Karpas-422 (cell line): ENCODE results near the gene PTPRN. TPM values are rescaled to one million over a fixed set of nuclear protein-coding genes. Genes with fewer than 3 reads are reported as not detected.
"Not testable (repeated sequence)": the region's sequence is repeated elsewhere in the genome, so short reads cannot be mapped to it uniquely, and the experiment has no call there.

ENCODE experiments used
- DNase-seq: peaks from one replicate; pipeline ENCODE4 v3.0.0-alpha.2; 2015
- H2AFZ ChIP-seq: fragments of 200-600 bp; sonication (generic); 2 replicates; pipeline ENCODE4 v1.6.1; 2014; ENCODE audit warnings: antibody characterized with exemption, low read length, mixed read lengths
- H3K27ac ChIP-seq: fragments of 200-600 bp; sonication (generic); 2 replicates; pipeline ENCODE4 v1.5.1; 2014; ENCODE audit warnings: mild to moderate bottlenecking, low read length, moderate library complexity
- H3K27me3 ChIP-seq: fragments of 200-600 bp; sonication (generic); 2 replicates; pipeline ENCODE4 v1.6.1; 2014; ENCODE audit warnings: low read length, mixed read lengths
- H3K36me3 ChIP-seq: fragments of 200-600 bp; sonication (generic); 2 replicates; pipeline ENCODE4 v1.6.1; 2014; ENCODE audit warnings: low read length, mixed read lengths; ENCODE audit not compliant: insufficient read depth
- H3K4me1 ChIP-seq: fragments of 200-600 bp; sonication (generic); 2 replicates; pipeline ENCODE4 v1.6.1; 2014; ENCODE audit warnings: mild to moderate bottlenecking, low read length, mixed read lengths
- H3K4me2 ChIP-seq: fragments of 200-600 bp; sonication (generic); 2 replicates; pipeline ENCODE4 v1.6.1; 2014; ENCODE audit warnings: low read length, low read depth, mild to moderate bottlenecking; ENCODE audit not compliant: poor library complexity, severe bottlenecking
- H3K4me3 ChIP-seq: fragments of 200-600 bp; sonication (generic); 2 replicates; pipeline ENCODE4 v1.5.1; 2014; ENCODE audit warnings: mild to moderate bottlenecking, antibody characterized with exemption, low read length, mixed read lengths
- H3K79me2 ChIP-seq: fragments of 200-600 bp; sonication (generic); 2 replicates; pipeline ENCODE4 v1.6.1; 2014; ENCODE audit warnings: mild to moderate bottlenecking, low read length, mixed read lengths
- H3K9ac ChIP-seq: fragments of 200-600 bp; sonication (generic); 2 replicates; pipeline ENCODE4 v1.6.0; 2014; ENCODE audit warnings: low read length
- H3K9me2 ChIP-seq: fragments of 200-600 bp; sonication (generic), shearing (Covaris generic); replicated peaks from 2 replicates; pipeline ENCODE4 v1.6.0; 2014; ENCODE audit warnings: mild to moderate bottlenecking, low read length, moderate library complexity; ENCODE audit not compliant: insufficient read depth
- H3K9me3 ChIP-seq: fragments of 300-700, 200-600 bp; sonication (generic); 2 replicates; pipeline ENCODE4 v1.6.1; 2014; ENCODE audit warnings: low read length, mixed read lengths
- H4K20me1 ChIP-seq: fragments of 200-600 bp; sonication (generic); 2 replicates; pipeline ENCODE4 v1.6.1; 2014; ENCODE audit warnings: mild to moderate bottlenecking, antibody characterized with exemption, low read length, low read depth; ENCODE audit not compliant: insufficient read depth
- total RNA-seq: library from RNA; depleted of rRNA; stranded (reverse); fragments of >200 nt; shearing (Covaris generic); gene quantifications from 2 replicates; pipeline ENCODE4 v1.2.3, GENCODE V29; 2014; ENCODE audit warnings: low replicate concordance

The PTPRN gene
- total RNA-seq, 1 experiment from 2014 or later: not detected

DNA sequence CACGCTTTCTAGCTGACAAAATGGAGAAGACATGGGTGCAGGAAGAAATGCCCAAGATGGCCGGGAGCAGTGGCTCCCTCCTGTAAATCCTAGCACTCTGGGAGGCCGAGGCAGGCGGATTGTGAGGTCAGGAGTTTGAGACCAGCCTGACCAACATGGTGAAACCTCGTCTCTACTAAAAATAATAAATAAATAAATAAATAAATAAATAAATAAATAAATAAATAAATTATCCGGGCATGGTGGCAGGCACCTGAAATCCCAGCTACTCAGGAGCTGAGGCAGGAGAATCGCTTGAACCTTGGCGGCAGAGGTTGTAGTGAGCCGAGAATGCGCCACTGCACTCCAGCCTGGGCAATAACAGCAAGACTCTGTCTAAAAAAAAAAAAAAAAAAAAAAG lies 50.3 kb downstream of the PTPRN start:
- peaks cover 13% of the 10 kb centered on the region for H3K4me1 ChIP-seq
- not testable (repeated sequence) for H3K27me3 ChIP-seq, H3K27ac ChIP-seq, H3K9me2 ChIP-seq, H3K36me3 ChIP-seq, H2AFZ ChIP-seq, DNase-seq, H3K79me2 ChIP-seq, H3K4me2 ChIP-seq, H3K9ac ChIP-seq, H3K4me3 ChIP-seq, H4K20me1 ChIP-seq, H3K9me3 ChIP-seq

DNA sequence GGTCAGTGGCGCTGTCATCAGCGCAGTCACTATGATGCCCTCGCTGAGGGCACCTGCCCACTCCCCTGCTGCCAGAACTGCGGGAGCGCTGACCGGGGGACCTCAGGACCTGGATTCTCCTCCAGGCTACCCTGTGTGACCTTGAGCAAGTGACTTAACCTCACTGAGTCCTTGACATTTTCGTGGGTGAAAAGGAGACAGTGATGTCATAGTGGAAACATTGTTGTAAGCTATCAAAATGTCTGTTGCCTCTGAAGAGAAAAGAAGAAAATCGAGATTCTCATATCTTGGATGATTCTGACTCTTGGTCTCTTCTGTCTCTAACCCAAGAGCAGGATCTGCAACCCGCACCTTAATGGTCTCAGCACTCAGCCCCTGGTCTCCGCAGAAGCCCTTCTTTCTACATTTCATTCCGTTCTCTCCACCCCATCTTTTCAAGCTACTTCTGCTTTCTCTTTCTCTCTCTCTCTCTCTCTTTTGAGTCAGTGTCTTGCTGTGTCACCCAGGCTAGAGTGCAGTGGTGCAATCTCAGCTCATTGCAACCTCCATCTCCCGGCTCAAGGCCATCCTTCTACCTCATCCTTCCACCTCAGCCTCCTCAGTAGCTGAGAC lies 54.5 kb downstream of the PTPRN start:
- Histone ChIP-seq H3K4me2 (peak overlapping the region; percentile 88), H3K36me3 (no peaks in the 10 kb centered on the region; the same call in 1 of the 2 replicates), H2AFZ (no peak overlapping the region), H3K27ac (no peak overlapping the region), H3K4me3 (peak overlapping the region; percentile 92), H3K79me2 (peaks cover 30% of the 10 kb centered on the region), H4K20me1 (peaks cover 23% of the 10 kb centered on the region; the same call in 1 of the 2 replicates), H3K9me3 (no peaks in the 10 kb centered on the region), H3K4me1 (peaks cover 49% of the 10 kb centered on the region), H3K9me2 (no peaks in the 10 kb centered on the region), H3K27me3 (no peaks in the 10 kb centered on the region), H3K9ac (peak overlapping the region; percentile 83)
- peak; percentile 58 for DNase-seq

DNA sequence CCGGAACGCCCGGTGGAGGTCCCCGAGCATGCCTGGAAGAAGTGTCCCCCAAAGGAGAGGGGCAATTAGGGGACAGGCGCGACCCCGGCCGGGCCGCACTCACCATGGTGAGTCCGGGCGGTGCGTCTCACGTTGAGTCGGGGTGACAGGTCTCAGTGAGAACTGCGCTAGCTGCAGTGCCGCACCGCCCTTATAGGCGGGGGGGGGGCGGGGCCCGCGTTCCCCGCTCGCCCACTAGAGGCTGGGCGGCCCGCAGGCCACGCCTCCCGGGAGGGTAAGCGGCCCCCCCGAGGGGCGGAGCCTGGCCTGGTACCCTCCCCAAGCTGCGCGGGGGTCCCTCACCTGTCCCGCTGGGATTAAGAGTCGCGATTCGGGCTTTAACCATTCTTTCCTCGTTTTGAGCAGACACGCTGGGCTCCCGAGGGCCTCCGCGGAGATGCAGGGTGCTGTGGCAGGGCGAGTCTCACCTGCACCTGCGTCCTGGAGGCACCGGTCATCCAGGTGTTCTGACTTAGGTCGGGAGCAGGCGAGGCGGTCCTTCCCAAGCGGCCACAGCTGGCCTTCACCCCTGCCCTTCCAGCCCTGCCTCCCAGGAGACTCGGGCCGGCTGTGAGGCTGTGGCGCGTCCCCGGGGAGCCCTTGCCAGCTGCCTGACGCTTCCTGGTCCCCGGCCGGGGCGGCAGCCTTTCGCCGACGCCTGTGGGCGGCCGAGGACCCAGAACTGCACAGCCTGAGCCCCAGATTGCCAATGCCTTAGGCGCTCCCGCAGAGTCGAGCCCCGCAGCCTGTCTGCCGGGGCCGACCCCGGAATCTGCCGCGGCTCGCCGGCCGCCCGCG lies 55.2 kb downstream of the PTPRN start, which contains the start of gene TUBA4A:
TUBA4A (minus strand) TSS at position 166 of the 837 bp plus-strand sequence; CDS start at position 106, 60 bp downstream.
- Histone ChIP-seq H3K79me2 (peaks cover 30% of the 10 kb centered on the region), H3K27me3 (no peaks in the 10 kb centered on the region), H3K27ac (peak within 1 kb of the TSS; percentile 71), H3K9me2 (no peaks in the 10 kb centered on the region), H3K4me3 (peak within 1 kb of the TSS; percentile 92), H3K36me3 (no peaks in the 10 kb centered on the region; the same call in 1 of the 2 replicates), H3K4me2 (peak within 1 kb of the TSS; percentile 88), H3K9me3 (no peaks in the 10 kb centered on the region), H4K20me1 (peaks cover 23% of the 10 kb centered on the region; the same call in 1 of the 2 replicates), H2AFZ (peak within 1 kb of the TSS; percentile 47; the same call in 1 of the 2 replicates), H3K9ac (peak within 1 kb of the TSS; percentile 83), H3K4me1 (peaks cover 56% of the 10 kb centered on the region)
- DNase-seq: peak; percentile 94

DNA sequence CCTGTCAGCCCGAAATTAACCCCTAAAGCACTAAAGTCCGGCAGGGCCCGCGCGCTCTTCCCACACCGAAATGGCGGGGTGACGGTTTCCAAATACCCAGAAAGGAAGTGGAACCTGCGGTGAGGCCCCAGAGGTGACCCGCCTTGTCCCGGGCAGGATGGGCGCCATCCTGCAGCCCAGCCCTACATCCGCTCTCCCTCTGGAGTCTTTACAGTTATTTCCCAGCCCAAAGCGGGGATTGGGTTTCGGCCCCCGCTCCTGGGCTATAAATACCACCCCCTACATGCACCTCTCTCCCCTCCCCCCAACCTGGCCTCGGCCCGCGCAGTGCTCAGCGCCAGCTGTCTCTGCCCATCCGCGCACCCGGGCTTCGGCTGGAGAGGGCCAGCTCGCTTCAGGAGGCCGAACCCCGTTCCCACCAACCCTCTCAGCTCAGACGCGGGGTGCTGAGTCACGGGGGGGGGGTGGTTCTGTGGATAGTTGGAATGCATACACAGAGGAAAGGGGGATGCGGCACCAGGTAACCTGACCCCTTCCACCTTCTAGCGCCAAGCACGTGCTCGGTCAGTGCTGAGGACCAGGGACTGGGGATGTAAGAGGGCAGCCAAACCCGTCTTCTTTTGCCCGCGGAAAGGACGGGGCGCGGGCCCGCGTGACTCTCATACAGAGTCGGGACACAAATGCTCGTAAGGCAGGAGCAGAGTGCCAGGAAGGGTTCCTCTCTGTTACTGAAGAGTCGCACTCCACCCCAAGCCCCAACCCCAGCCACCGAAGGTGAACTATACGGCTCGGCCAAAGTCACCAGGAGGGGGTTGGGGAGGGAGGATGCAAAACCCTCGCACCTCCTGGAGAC lies 56.1 kb downstream of the PTPRN start, which contains the start of gene TUBA4B:
TUBA4B (plus strand) TSS at position 344 of the 853 bp plus-strand sequence; CDS start at position 509, 165 bp downstream.
- peaks cover 23% of the 10 kb centered on the region; the same call in 1 of the 2 replicates for H4K20me1 ChIP-seq
- no peaks in the 10 kb centered on the region; the same call in 1 of the 2 replicates for H3K36me3 ChIP-seq
- H3K9me2 ChIP-seq: no peaks in the 10 kb centered on the region
- H3K4me2 ChIP-seq: peak within 1 kb of the TSS; percentile 88
- H3K27ac ChIP-seq: peak within 1 kb of the TSS; percentile 71
- no peaks in the 10 kb centered on the region for H3K9me3 ChIP-seq
- peak within 1 kb of the TSS; percentile 92 for H3K4me3 ChIP-seq
- peaks cover 30% of the 10 kb centered on the region for H3K79me2 ChIP-seq
- peak within 1 kb of the TSS; percentile 83 for H3K9ac ChIP-seq
- no peaks in the 10 kb centered on the region for H3K27me3 ChIP-seq
- H2AFZ ChIP-seq: peak within 1 kb of the TSS; percentile 47; the same call in 1 of the 2 replicates
- H3K4me1 ChIP-seq: peaks cover 59% of the 10 kb centered on the region
- DNase-seq: peak; percentile 83

DNA sequence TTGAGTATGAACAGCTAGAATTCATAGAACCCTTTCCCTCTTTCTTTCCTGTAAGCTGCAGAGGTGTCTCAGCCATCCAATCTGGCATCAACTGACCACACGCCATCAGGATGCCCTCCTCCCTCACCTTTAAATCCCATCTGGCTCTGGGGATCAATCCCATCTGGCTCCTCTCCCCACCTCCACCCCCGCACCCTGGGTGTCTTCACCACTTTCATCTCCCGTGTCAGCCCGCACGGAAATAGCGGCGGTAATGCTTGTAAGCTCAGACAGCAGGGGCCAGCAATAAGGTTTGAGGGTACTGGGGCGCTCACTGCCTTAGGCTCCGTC lies 56.7 kb downstream of the PTPRN start:
- H4K20me1 ChIP-seq: peaks cover 23% of the 10 kb centered on the region; the same call in 1 of the 2 replicates
- H3K36me3 ChIP-seq: no peaks in the 10 kb centered on the region; the same call in 1 of the 2 replicates
- H3K9me3 ChIP-seq: no peaks in the 10 kb centered on the region
- H3K9me2 ChIP-seq: no peaks in the 10 kb centered on the region
- H3K79me2 ChIP-seq: peaks cover 30% of the 10 kb centered on the region
- H3K9ac ChIP-seq: peak overlapping the region; percentile 83
- peak overlapping the region; percentile 88 for H3K4me2 ChIP-seq
- H2AFZ ChIP-seq: peak overlapping the region; percentile 47; the same call in 1 of the 2 replicates
- peak overlapping the region; percentile 71 for H3K27ac ChIP-seq
- peaks cover 61% of the 10 kb centered on the region for H3K4me1 ChIP-seq
- H3K27me3 ChIP-seq: no peaks in the 10 kb centered on the region
- no peak for DNase-seq
- peak overlapping the region; percentile 92 for H3K4me3 ChIP-seq

DNA sequence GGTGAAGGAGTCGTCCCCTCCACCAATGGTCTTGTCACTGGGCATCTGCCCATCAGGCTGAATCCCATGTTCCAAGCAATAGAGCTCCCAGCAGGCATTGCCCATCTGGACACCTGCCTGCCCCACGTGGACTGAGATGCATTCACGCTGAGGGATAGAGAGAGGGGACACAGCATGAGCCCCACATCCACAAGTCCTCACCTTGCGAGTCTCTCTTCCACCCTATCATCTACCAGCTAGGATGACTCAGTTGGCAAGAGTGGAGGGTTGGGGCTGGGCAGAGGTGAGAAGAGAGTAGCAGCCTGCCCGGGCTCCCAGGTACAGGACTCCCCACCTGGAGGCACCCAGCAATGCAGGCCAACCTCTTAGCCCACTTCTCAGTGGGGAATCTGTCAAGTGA lies 57.1 kb downstream of the PTPRN start:
- Histone ChIP-seq H3K36me3 (no peaks in the 10 kb centered on the region; the same call in 1 of the 2 replicates), H3K27me3 (no peaks in the 10 kb centered on the region), H3K4me1 (peaks cover 65% of the 10 kb centered on the region), H2AFZ (no peak overlapping the region), H3K9me2 (no peaks in the 10 kb centered on the region), H3K9ac (peak overlapping the region; percentile 83), H3K9me3 (no peaks in the 10 kb centered on the region), H3K4me3 (peak overlapping the region; percentile 92), H3K4me2 (peak overlapping the region; percentile 88), H3K79me2 (peaks cover 30% of the 10 kb centered on the region), H4K20me1 (peaks cover 23% of the 10 kb centered on the region; the same call in 1 of the 2 replicates), H3K27ac (peak overlapping the region; percentile 71)
- no peak for DNase-seq

DNA sequence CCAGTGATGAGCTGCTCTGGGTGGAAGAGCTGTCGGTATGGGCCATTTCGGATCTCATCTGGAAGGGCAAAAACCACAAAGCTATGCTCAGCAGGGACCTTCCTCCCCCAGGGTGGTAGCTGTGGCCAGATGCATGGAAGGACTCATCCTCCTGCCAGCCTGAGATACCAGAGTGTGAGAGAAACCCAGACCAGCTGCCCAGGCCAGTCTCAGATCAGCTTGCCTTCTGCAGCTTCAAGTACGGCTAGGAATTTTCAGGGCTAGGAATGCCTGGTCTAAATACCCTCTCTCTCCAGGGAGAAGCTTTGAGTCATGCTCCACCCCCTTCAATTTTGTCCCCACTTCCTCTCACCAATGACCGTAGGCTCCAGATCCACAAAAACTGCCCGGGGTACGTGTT lies 57.5 kb downstream of the PTPRN start:
- Histone ChIP-seq H2AFZ (no peak overlapping the region), H3K4me2 (peak overlapping the region; percentile 88), H3K36me3 (no peaks in the 10 kb centered on the region; the same call in 1 of the 2 replicates), H3K27ac (peak overlapping the region; percentile 71; the same call in 1 of the 2 replicates), H3K9me2 (no peaks in the 10 kb centered on the region), H3K79me2 (peaks cover 30% of the 10 kb centered on the region), H3K9ac (peak overlapping the region; percentile 83), H4K20me1 (peaks cover 23% of the 10 kb centered on the region; the same call in 1 of the 2 replicates), H3K4me1 (peaks cover 69% of the 10 kb centered on the region), H3K27me3 (no peaks in the 10 kb centered on the region), H3K9me3 (no peaks in the 10 kb centered on the region), H3K4me3 (peak overlapping the region; percentile 92)
- no peak for DNase-seq
